Muscle of arm (tissue), 12 donors: ENCODE data around the gene ZNF557. TPM values are rescaled to one million over a fixed set of nuclear protein-coding genes. Genes with fewer than 3 reads are reported as not detected.

Experiments used
- DNase-seq: peaks from one replicate; pipeline ENCODE4 v3.0.0-alpha.2; 2013
- polyA plus RNA-seq, 12 donors: library from polyadenylated mRNA; unstranded; fragments of 120-200 nt; gene quantifications; one replicate each; pipeline ENCODE4 v1.2.1, GENCODE V29; 2013; ENCODE audit not compliant: insufficient read length in 12 of 12

ZNF557 gene
- polyA plus RNA-seq, 12 donors: 4.3 to 6.9 (median 5.6) TPM; not detected in 1

DNA sequence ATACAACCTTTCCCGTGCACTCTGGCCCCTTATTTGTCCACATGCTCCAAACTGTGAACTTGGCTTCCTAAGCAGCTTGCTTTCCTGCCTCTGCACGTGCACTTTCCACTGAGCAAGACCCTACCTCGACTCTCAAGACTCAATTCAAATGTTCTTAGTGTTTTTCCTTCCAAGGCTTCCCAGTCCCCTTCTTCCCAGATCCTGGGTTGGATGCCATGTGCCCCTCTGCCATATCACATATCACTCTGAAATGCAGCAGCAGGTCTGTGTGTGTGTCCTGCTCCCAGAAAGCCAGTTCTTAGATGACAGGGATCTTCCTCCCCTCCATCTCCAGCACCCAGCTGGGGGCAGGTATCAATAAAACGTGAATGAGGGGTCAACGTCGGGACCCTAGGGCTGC, 3.0 kb downstream of the ZNF557 start:
- DNase-seq: no peak

DNA sequence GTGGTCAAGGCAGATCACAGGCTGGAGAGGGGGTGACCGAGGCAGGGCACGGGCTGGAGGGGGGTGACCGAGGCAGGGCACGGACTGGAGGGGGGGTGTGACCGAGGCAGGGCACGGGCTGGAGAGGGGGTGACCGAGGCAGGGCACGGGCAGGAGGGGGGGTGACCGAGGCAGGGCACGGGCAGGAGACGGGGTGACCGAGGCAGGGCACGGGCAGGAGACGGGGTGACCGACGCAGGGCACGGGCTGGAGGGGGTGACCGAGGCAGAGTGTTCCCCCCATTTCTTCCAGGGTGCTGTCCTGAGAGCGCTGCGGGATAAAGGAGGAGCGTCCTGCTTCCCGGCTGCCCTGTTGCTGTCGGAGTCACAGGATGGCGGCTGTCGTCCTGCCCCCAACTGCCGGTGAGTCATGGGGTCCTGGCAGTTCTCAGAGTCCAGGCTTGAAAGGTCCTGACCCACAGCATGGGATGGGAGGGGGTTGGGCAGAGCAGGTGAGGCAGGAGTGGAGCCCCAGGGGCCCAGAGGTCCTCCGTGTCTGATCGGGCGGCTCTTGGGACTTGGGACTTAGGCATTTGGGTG, 5.3 kb downstream of the ZNF557 start:
- DNase-seq: no peak

DNA sequence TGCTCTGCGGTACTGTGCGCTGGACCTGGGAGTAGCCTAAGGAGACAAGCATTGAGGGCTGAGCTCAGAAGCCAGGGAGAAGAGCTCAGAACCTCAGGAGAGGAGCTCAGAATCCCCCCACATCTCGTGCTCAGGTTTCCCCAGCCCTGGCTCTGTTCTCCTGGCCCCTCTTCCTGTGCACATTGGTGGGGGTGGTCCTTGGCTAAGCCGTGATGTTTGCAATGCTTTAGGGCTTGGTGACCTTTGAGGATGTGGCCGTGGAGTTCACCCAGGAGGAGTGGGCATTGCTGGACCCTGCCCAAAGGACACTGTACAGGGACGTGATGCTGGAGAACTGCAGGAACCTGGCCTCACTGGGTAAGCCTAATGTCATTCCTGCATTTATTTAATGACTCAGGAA, 6.6 kb downstream of the ZNF557 start:
- DNase-seq: no peak

DNA sequence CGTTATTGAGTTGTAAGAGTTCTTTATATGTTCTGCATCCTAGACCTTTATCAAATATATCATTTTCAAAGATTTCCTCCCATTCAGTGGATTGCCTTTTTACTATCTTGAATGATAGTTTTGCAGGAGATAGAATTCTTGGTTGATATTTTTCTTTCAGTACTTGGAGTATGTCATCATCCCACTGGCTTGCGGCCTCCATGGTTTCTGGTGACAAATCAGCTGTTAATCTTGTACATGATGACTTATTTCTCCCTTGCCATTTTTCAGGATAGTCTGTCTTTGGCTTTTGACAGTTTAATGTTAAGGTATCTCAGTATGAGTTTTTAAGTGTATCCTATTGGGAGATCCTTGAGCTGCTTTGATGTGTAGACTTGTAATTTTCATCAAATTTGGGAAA, 8.5 kb downstream of the ZNF557 start:
- DNase-seq: no peak

DNA sequence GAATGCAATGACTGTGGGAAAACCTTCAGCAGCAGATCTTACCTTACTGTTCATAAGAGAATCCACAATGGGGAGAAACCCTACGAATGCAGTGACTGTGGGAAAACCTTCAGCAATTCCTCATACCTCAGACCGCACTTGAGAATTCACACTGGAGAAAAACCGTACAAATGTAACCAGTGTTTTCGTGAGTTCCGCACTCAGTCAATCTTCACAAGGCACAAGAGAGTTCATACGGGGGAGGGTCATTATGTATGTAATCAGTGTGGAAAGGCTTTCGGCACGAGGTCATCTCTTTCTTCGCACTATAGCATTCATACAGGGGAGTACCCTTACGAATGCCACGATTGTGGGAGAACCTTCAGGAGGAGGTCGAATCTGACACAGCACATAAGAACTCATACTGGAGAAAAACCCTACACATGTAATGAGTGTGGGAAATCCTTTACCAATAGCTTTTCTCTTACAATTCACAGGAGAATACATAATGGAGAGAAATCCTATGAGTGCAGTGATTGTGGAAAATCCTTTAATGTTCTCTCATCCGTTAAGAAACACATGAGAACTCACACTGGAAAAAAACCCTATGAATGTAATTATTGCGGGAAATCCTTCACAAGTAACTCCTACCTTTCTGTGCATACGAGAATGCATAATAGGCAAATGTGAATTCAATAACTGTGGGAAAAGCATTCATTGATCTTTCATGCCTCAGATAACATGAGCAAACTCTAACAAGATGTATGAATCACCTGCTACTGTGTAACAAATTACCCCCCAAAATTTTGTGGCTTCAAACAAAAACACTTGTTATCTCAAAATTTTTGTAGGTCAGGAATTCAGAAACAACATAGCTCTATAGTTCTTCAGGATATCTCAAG, 13.8 kb downstream of the ZNF557 start:
- no peak for DNase-seq

DNA sequence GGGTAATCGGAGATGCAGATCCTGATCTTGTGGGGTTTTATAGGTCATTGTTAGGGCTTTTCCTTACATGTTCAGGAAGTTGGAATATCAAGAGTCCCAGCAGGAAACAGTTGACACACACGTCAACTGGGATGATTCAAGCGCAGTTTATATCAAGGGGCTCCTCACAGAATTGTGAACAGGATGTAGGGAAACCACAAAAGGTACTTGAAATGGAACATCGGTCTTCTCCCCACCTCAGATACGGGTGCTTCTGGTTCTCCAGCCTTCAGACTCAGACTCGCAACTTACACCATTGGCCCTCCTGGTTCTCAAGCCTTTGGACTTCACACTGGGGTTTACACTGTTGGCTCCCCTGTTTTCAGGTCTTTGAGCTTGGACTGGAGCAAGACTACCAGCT, 19.5 kb downstream of the ZNF557 start:
- DNase-seq: no peak

DNA sequence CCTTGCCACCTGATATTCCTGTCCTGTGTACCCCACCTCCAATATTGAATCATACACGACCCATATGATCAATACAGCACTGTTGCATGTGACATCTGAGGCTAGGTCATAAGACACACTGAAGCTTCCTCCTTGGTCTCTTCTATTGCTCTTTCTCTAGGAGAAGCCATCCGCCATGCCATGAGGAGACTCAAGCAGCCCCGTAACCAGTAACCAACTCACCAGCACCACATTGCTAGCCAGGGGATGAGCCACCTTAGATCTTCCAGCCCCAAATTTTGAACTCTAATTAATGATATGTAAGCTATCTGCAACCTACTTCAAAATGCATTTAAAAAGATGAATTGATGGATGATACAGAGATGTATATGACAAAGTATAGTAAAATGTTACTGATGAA, 28.6 kb downstream of the ZNF557 start:
- no peak for DNase-seq

DNA sequence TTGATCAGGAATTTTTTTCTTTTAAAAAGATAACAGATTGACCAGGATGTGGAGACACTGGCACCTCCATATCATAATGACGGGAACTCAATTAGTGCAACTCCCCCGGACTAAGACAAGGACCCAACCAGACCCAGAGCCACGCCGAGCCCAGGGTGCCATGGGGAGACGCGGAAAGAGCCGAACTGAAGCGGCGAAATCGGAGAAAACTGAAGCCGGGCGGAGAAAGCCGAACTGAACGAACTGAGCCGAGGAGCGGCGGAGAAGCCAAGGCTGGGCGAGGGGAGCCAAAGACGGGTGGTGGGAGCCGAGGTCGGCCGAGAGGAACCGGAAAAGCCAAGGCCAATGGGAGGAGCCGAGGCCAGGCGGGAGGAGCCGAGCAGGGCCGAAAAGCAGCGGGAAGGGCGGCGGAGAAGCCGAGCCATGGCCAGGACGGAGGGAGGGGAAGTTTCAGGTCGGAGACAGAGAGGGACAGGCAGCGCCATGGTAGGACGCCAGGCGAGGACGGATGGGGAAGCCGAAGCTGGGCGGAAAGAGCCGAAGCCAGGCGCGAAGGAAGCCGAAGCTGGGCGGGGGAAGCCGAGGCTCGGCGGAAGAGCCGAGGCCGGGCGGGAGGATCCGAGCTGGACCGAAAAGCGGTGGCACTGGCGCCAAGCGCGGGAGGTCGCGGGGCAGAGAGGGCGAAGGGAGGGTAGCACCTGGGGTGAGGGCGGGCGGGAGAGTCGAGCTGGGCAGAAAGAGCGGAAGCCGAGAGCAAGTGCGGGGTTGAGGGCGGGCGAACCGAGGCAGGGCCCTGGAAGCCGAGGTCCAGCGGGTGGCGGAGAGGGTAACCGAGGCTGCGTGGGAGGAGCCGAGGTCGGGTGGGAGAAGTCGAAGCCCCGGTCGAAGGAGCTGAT, 29.4 kb downstream of the ZNF557 start:
- DNase-seq: peak; percentile 97

DNA sequence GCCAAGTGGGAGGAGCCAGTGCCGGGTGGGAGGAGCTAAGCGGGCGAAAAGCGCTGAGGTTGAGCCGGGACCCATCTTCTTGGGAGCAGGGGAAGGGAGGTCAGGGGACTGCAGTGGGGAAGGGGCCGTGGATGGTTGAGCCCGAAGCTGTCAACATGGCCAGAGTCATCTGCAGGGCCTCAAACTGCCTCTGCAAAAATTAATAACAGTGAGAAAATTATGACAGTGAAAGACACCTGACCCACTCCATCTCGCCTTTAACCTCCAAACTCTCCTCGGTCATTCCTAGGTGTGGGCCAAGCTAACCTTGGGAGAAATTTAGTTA, 30.1 kb downstream of the ZNF557 start:
- DNase-seq: no peak

DNA sequence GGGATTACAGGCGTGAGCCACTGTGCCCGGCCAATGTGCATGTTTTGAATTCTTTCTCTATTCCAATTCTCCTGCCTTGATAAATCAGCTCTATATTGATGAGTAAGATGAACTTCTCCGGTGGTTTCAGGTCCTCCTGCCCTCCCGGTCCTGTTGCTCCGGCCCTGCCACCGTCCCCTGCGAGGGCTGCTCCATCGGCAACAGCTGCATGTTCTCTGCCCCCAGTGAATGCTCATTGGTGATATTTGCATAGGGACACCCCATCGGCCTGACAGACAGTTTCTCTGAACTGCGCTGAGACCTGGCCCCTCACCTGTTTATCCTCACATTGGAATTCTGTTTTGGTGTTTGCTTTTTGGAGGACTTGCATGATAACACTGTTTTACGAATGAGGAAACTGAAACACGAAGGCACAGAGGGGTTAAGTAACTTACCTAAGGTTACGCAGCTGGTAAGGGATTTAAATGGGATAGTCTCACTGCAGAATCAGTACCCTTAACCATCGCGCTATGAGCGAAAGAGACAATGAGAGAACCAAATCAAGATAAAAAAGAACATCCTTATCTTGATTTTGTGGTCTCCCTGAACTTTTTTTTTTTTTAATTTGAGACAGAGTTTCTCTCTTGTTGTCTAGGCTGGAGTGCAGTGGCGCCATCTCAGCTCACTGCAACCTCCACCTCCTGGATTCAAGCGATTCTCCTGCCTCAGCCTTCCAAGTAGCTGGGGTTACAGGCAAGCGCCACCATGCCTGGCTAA, 32.2 kb downstream of the ZNF557 start:
- DNase-seq: no peak

DNA sequence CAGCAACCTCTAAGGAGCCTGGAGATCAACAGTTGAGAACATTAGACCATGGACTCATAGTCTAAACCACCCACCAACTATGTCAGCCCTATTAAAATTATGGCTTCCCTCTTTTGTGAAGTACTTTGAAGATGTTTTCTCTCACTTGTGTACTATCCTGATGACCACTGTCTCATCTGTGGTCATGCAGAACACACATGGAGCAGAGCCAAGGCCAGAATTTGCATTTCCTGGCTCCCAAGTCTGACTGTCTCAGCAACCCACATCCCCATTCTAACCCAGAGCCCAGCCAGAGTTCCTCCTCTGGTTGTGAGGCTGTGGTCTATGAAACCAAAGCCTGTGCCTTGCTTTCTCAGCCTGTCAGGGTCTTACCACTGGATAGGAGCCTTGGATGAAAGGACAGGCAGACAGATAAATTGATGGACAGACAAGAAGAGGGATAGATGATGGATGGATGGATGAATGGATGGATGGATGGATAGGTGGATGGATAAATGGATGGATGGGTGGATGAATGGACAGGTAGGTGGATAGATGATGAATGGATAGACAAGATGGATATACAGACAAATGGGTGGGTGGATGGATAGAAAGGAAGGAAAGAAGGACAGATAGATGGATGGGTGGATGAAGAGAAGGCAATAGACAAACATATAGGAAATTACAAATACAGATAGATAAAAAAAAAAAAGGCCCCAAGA, 35.4 kb downstream of the ZNF557 start:
- DNase-seq: no peak

DNA sequence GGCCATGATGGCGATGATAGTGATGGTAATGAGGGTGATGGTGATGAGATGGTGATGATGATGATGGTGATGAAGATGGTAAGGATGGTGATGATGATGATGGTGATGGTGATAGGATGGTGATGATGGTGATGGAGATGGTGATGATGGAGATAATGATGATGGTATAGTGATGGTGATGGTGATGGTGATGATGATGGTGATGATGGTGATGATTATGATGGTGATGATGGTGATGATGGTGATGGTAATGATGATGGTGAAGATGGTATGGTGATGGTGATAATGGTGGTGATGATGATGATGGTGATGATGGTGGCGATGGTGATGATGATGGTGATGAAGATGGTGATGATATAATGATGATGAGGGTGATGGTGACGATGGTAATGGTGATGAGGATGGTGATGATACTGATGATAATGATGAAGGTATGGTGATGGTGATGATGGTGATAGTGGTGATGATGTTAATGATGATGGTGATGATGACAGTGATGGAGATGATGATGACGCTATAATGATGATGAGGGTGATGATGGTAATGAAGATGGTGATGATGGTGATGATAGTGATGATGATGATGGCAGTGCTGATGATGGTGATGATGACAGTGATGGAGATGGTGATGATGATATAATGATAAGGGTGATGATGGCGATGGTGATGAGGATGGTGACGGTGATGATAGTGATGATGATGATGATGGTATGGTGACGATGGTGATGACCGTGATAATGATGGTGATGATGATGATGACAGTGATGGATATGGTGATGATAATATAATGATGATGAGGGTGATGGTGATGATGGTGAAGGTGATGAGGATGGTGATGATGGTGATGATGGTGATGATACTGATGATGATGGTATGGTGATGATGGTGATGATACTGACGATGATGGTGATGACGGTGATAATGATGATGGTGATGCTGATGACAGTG, 37.5 kb downstream of the ZNF557 start:
- no peak for DNase-seq

DNA sequence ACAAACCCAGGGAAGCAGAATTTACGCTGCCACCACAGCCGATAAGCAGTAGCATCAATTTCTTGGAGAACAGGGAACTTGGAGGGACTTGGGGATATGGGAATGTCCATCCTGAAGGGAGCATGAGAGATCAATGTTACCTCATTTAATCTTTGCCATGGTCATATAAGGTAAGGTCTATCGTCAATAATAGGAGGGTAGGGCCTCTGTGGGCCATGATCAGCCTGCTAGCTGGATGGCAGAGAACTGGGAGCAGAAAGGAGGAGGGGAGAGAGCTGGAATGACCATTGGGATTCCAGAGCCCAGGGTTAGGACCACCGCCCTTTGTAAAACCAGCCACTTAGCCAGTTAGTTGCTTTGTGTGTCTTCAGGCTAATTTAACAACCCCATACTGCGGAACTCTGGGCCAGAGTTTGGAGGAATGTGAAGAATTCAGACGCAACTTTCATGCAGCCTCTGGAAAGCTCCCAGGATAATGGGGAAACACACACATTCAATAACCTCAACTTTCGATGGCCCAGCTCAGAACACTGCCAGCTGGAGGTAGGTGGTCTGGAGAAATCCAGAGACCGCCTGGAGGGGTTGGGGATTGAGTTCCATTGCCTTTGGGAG, 40.3 kb downstream of the ZNF557 start:
- DNase-seq: no peak

DNA sequence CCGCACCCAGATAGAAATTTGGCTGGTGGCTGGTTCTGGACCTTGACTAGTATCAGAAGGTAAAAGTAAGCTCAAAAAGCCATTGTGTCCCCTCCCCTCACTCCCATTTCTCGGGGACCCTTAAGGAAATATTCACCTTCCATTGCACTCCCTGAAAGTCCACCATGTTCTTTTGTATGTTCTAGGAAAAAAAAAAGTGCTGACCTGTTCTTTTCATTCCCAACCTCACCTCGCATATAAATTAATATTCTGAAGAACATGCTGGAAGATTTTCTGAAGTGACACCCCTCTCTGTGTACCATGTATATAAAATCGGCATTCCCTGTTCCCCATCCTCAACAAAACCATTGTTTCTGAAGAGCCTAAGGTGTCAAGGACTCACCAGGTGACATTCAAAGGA, 43.2 kb downstream of the ZNF557 start:
- DNase-seq: no peak

DNA sequence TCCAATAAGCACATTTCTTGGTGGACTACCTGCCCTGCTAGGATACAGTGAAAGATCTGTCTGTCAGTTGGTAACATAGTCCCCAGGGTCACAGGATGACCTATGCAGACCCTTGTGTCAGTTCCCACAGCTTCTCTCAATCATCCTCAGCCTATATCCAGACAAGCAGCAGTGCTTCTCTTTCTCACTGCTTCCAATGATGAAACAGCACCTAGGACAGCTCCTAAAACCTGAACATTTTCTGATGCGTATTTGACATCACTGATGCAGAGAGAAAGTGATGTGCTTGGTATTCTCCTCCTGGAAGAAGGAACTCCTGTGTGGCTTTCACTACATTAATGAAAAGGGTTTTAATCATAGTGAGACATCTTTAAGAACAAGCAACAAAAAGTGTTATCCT, 43.7 kb downstream of the ZNF557 start:
- DNase-seq: no peak

DNA sequence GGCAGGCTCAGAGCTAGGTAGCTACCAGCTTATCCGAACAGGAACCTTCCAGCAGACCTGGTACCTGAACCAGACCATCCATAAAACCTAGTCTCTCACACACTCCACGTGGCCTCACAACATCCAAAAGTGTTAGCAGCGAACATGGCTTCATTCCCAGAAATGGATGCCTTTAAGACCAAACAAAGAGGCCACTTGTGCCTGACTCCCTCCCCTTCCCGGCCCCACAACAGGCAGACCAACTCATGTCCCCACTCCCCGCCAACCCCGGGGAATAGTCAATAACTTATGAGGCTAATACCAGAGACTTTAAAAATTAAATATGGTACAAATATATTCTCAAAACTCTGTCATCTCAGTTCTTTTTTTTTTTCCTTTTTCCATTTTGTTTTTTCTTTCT, 46.2 kb downstream of the ZNF557 start:
- no peak for DNase-seq

DNA sequence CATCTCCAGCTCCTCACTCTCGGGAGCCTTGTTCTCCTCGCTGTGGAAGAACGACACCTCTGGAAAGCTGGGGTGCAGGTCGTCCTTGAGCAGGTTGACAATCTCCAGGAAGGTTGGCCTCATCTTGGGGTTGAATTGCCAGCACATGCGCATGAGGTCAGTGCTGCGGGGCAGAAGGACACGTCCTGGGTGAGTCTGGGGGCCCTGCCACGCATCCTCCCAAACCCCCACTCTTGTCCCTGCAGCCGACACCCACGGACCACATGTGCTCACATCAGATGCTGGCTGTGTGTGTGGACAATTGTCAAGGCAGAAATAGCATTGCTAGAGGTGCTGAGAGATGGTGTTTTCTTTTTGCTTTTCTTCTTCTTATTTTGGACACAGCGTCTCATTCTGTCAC, 47.7 kb downstream of the ZNF557 start:
- DNase-seq: no peak

DNA sequence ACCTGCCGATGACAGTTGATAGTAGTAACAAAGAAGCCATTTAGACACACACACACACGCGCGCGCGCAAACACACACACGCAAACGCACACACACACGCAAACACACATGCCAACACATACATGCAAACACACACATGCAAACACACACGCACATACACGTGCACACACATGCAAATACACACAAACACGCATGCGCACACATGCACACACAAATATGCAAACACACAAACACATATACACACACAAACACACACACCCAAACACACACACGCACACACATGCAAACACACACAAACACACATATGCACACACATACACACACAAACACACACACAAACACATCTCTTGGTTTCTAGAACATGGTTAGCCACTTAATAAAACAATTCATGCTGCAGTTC, 50.1 kb downstream of the ZNF557 start:
- no peak for DNase-seq

DNA sequence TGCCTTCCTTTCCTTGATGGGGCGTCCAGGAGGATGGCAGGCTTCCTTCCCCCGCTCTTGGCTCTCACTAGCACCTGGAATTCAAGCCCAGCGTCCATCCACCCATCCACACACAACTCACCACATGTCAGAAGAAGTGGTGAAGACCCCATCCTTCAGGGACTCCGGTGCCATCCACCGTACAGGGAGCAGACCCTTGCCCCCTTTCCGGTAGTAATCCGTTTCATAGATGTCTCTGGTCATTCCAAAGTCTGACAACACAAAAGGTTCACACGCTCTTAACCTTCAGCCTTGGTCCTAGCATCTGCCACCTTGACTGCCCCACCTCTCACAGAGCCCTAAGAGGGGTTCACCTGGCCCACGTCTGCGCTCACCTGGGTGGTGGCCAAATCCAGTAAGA, 51.0 kb downstream of the ZNF557 start:
- no peak for DNase-seq

DNA sequence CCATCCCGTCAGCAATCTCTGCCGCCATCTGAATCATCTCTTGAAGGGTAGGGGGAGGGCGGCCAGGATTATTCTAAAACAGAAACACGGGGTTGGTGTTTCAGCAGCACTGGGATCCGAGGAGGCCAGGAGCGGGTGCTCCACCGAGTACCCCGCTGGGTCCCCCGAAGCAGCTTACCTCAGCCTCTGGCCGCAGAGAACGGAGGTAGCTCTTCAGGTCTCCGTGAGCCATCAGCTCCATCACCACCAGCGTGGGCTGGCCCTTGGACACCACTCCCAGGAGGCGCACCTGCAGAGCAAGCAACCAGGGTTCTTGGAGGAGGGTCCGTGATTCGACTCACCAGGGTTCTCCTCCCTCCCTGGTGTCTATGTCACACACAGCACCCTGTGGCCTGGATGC, 53.2 kb downstream of the ZNF557 start:
- no peak for DNase-seq
